ENCODE results near the gene OSBPL9.
"Not testable (repeated sequence)": the region's sequence is repeated elsewhere in the genome, so short reads cannot be mapped to it uniquely, and the experiment has no call there.

Gene OSBPL9

DNA sequence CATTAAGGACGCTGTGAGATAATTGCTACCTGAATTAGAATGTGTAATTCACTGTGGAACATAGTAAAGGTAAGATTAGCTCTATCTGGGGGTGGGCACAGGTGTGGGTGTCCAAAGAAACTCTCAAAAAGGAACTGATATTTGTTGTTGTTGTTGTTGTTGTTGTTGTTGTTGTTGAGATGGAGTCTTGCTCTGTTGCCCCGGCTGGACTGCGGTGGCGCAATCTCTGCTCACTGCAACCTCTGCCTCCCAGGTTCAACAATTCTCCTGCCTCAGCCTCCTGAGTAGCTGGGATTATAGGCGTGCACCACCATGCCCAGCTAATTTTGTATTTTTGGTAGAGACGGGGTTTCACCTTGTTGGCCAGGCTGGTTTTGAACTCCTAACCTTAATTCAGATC lies 6.8 kb upstream of the OSBPL9 start:
- not testable (repeated sequence) for DNase-seq

DNA sequence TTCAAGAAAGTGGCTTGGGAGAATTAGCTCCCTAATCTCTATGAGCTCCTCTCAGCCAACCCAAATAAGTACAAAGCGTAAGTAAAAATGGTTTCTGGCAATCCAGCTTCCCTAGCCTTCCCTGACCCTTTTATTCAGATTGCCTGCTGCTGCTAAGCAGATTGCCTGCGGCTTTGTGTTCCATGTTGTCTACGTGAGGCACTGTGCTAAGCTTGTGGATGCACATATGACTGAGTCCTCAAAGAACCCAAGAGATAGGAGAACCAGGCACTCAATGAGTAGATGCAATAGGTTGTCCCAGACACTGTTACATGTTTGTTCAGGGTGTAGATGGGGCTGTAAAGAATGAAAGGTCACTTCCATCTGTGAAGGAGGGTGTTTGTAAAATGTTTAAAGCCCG lies 6.3 kb upstream of the OSBPL9 start:
- no peak for DNase-seq

DNA sequence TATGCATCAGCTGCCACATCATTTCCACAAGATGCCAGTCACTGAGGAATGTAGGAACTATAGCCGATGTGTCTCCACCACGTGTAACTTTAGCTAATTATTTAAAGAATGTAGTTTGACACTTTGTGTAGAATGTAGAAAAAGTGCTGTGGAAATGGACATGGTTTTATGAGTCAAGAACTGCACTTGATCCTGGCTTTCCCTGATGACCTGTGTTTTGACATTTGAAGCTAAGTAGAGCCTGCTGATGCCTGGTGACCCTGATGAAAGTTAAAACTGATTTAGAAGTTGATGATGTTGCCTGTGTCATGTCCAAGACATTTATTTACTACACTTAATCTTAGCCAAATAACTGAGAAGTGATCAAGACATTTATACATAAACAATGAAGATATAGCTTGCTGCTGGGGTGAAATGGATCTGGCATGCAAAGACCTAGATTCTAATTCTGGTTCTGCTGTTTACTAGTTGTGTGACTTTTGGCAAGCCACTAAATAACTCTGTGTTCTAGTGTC lies 4.4 kb upstream of the OSBPL9 start:
- DNase-seq, result no peak

DNA sequence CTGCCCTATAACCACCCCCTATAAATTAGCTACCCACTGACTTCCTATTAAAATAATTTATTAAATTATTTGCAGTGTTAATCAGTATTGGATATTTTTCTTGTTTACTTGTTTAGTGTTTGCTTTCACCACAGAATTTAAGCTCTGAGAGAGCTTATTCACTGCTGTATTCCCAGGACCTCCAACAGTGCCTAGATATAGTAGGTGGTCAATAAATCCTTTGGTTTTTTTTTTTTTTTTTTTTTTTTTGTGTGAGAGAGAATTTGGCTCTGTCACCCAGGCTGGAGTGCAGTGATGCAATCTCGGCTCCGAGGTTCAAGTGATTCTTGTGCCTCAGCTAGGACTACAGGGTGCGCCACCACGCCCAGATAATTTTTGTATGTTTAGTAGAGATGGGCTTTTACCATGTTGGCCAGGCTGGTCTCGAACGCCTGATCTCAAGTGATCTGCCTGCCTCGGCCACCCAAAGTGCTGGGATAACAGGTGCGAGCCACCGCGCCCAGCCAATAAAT lies 1.1 kb upstream of the OSBPL9 start:
- DNase-seq, result no peak

DNA sequence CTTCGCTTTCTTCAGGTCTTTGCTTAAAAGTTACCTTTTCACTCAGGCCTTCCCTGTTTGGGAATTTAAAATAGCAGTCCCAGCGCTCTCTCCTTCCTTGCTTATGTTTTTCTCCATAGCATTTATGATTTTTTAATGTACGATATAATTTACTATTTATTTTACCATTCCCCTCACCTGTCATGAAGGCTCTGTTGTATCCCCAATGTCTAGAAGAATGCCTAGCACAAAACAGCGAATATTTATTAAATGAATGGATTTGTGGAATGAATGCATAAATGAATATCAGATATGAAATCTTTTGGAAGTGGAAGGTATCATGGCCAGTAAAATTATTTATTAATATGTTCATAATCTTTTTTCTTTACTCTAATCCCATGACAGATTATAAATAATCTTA lies 402 bp upstream of the OSBPL9 start:
- DNase-seq, result no peak

DNA sequence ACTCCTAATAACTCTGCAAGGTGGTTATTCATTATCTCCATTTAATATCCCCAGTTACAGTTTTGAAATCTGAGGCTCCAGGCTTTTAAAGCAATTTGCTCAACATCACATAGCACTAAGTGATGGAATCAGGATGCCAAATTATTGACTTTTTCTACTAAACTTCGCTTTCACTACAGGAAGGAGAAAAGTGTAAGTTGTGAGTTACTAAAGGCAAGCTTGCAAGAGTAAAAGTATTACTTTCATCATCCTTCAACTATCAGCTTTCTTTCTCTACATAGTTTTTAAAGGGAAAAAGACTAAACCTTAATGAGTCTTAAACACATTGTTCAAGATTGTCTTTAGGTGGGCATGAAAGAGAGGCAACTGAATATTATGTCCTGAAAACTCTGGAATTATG lies 1.8 kb downstream of the OSBPL9 start:
- no peak for DNase-seq

DNA sequence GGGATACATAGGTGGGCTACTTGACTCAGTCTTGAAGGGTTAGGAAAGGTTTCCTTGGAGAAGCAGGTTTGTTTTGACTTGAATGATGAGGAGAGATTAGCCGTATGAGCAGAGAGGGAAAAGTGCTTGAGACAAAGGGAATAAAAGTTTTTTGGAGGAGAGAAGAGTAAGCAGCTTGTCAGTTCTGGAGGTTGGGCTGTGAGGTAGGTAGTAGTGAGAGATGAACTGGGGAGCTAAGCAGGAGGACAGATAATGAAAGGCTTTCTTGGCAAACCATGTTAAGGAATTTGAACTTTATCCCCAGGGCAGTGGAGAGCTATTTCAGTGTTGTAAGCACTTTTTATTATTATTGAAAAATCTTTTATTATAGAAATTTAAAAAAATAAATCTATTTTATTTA lies 3.6 kb downstream of the OSBPL9 start:
- no peak for DNase-seq

DNA sequence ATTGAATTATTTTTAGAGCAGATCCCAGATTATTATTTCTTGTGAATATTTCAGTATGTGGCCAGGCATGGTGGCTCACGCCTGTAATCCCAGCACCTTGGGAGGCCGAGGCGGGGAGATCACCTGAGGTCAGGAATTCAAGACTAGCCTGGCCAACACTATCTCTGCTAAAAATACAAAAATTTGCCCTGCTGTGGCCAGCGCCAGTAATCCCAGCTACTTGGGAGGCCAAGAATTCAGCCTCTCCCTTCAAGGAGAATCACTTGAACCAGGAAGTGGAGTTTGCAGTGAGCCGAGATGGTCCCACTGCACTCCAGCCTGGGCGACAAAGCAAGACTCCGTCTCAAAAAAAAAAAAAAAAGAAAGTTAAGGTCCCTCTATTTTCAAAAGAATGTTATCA lies 4.3 kb downstream of the OSBPL9 start:
- DNase-seq, result no peak

DNA sequence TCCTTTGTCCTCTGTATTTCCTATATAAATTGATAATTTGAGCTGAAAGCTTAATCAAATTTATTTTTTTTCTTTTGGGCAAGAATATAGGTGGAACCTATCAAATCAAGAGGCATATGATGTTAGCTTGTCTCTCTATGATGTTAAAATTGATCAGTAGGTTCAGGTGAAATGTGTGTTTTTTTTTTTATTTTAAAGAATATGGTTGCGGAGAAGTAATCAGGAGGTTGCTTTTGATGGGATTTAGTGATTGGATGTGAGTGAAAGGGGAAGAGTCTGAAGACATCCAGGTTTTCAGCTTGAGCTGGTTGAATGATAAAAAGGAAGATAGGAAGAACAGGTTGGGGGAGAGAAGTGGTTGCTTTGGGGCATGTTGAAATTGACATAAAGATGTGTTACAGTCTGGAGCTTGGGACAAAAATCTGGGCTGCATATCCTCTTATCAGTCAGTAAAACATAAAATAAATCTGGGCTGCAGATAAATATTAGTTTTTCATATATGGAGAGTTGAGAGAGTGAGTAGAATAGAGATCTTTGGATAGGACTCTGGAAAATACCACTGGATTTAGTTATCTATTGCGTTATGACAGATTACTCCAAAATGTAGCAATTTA lies 5.1 kb downstream of the OSBPL9 start:
- DNase-seq, result no peak

DNA sequence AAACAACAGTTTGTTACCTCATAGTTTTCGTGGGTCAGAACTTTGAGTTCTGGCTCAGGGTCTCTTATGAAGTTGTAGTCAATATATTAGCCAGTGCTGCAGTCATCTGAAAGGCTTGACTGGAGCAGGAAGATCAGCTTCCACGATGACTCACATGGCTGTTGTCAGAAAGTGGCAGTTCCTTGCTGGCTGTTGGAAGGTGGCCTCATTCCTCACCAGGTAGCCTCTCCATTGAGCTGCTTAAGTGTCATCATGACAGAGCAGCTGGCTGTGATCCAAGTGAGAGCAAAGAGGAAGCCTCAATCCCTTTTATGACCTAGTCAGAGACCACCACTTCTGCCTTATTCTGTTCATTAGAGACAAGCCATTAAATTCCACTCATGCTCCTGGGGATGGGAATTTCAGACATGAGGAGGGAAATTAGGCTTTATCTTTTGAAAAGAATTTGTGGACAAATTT lies 5.6 kb downstream of the OSBPL9 start:
- DNase-seq, result no peak

DNA sequence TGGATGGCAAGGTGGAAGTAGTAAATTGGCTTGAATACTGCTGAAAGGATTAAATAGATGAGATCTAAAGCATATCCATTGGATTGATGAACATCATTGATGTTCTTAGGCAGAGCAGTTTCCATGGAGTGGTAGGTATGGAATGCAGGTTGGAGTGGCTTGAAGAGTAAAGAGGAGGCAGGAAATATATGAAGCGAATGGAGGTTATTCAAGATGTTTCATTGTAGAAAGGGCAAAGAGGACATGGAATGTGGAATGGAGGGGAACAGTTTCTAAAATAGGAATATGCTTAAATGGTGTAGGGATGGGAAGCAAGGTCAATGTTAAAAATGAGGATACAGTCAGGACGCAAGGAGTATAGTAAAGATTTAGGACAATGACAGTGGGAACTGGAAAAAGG lies 6.1 kb downstream of the OSBPL9 start:
- DNase-seq, result no peak

DNA sequence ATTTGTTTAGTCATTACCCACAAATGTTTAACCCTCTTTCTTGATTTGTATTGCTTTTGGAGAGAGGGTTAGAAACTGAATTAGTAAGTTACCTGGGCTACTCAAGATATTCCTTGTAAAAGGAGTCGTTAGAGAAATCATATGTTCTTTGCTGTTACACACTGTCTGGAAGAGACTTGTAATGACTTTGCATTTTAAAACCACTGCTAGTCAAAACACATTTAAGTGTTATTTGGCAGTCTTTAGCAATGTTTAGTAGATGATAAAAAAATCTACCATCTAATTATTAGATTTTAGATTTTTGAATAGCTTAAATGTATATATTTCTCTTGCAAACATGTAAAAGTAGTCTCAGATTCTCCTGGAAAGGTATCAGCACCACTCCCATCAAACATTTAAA lies 6.6 kb downstream of the OSBPL9 start:
- DNase-seq, result no peak

DNA sequence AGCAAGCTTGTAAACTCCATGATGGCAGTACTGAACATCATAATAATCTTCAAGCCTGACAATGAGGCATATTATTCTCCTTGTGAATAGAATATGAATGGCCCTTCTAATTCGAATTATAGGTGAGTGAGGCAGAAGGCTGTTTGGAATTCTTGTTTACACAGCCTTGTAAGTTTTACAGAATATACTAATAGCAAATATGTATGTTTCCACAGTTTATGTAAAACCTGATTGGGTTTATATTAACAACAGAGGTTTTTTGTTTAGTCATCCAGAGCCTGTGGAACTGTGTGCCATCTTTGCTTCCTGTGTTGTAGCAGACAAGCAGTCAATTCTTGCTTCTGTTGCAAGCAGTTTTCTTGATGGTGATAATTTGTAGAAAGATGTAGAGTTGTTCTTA lies 8.0 kb downstream of the OSBPL9 start:
- DNase-seq, result no peak

DNA sequence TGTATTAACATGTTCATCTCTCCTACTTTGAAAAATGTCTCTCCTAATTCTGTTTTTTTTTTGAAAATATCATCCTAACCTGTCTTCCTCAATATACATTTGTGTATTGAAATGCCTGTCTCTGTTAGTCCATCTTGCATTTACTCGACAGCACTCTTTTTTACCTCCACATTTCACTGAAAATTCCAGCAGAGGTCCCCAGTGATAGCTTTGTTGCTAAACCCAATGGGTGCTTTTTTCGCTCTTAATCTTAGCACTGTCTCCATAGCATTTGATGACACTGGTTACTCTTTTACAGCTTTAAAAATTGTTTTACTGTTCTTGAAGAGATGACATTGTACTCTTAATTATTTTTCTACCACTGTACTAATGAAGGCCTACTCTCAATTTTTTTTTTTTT lies 10.8 kb downstream of the OSBPL9 start:
- DNase-seq, result peak; percentile 6

DNA sequence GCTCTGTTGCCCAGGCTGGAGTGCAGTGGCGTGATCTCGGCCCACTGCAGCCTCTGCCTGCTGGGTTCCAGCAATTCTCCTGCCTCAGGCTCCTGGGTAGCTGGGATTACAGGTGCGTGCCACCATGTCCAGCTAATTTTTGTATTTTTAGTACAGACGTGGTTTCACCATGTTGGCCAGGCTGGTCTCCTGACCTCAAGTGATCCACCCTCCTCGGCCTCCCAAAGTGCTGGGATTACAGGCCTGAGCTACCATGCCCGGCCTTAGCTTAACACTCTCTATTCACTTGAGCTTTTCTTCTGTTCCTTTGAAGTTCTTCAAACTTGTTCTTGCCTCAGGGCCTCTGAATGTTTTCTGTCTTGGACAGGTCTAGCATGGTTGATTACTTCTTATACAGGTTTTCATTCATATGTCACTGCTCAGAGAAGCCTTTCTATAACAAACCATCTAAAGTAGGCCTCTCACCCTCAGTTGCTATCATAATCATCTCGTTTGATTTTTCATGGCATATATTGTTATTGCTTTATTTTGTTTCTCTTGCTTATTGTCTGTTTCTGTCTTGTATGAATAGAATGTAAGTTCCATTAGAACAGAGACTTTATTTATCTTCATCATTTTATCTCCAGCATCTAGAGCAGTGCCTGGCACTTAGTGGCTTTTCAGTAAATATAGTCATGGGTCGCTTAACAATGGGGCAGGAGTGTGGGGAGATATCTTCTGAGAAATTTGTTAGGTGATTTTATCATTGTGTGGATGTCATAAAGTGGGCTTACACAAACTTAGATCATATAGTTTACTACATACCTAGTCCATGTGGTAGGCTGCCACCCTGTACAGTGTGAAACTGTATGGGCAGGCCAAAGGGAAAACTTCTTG lies 12.1 kb downstream of the OSBPL9 start:
- DNase-seq, result no peak

DNA sequence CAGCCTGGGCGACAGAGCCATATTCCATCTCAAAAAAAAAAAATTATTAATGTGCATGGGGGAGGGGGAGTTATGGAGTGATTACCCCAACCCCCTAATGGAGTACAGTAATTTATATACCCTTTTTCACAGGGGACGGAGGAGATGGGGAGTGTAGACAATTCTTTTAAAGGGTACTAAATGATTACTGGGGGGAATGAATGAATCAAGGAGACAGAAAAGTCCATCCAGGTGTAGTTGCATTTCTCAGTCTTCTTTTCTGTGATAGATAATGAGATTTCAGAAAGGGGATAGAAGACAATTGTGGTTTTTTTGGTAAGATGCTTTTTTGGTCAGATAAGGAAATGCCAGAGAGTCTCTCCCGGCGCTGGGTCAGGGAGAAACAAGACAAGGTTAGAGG lies 13.0 kb downstream of the OSBPL9 start:
- no peak for DNase-seq

DNA sequence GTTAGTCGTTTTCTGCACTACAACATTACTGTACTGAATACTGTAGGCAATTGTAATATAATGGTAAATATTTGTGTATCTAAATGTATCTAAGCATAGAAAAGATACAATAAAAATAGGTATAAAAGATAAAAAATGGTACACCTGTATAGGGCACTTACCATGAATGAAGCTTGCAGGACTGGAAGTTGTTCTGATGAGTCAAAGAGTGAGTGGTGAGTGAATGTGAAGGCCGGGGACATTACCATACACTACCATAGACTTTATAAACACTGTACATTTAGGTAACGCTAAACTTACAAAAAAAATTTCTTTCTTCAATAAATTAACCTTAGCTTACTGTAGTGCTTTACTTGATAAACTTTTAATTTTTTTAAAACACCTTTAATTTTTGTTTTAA lies 13.5 kb downstream of the OSBPL9 start:
- DNase-seq, result no peak

DNA sequence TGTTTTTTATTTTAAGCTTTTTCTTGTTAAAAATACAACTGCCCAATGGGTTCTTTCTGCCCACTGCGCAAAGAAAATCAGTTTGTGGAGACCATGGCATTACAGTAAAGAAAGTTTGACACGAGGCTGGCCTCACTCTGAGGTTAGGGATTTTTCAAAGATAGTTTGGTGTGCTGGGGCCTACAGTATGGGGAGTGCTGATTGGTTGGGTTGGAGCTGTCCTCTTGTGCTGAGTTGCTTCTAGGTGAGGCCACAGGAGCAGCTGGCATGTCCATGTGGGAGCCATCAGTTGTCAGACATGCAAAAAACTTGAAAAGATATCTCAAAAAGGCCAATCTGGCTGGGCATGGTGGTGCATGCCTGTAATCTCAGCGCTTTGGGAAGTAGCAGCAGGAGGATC lies 14.0 kb downstream of the OSBPL9 start:
- no peak for DNase-seq

DNA sequence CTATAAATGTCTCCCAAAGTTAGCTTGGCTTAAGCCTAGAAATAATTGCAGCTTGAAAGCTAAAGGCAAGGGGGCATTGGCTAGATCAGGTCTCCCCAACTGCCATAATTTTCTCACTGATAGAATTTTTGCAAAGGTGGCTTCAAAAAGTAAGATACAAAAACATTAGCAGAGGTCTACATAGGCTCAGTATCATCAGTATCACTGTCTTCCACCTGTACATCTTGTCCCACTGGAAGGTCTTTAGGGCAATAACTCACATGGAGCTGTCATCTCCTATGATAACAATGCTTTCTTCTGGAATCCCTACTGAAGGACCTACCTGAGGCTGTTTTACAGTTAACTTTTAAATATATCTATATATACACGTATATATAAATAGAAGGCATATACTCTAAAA lies 14.9 kb downstream of the OSBPL9 start:
- DNase-seq, result no peak

DNA sequence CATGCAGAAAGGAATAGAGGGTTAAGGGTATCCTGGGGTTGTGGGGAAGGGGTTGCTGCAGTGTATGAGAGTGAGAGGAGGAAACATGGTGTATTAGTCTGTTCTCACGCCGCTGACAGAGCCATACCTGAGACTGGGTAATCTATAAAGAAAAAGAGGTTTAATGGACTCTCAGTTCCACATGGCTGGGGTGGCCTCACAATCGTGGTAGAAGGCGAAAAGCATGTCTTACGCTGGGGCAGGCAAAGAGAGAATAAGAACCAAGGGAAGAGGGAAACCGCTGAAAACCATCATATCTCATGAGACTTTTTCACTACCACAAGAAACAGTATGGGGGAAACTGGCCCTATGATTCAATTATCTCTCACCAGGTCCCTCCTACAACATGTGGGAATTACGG lies 17.7 kb downstream of the OSBPL9 start:
- no peak for DNase-seq

DNA sequence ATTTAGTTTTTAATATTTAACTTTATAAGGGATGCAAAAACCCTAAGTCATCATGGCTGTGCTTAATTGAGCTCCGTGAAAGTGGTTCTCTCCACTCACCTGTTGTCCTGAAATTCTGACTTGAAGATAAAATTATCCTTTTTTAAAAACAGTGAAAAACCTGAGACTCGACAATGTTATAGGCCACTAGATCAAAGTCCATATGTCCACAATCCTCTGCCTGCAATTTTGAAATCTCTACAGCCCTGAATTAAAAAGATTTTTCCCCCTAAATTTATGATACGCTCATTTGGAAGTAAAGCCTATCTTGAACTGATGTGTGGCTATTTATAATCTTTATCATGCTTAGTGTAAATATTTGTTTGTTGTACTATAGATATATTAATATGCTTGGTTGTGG lies 18.7 kb downstream of the OSBPL9 start:
- no peak for DNase-seq

DNA sequence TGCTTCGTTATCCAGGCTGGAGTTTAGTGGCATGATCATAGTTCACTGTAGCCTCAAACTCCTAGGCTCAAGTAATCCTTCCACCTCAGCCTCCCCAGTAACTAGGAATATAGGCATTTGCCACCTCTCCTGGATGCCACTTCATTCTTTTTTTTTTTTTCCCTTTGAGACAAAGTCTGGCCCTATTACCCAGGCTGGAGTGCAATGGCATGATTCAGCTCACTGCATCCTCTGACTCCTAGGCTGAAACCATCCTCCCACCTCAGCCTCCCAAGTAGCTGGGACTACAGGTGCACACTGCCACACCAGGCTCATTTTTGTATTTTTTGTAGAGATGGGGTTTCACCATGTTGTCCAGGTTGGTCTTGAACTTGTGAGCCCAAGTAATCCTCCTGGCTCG lies 19.3 kb downstream of the OSBPL9 start:
- DNase-seq, result no peak

DNA sequence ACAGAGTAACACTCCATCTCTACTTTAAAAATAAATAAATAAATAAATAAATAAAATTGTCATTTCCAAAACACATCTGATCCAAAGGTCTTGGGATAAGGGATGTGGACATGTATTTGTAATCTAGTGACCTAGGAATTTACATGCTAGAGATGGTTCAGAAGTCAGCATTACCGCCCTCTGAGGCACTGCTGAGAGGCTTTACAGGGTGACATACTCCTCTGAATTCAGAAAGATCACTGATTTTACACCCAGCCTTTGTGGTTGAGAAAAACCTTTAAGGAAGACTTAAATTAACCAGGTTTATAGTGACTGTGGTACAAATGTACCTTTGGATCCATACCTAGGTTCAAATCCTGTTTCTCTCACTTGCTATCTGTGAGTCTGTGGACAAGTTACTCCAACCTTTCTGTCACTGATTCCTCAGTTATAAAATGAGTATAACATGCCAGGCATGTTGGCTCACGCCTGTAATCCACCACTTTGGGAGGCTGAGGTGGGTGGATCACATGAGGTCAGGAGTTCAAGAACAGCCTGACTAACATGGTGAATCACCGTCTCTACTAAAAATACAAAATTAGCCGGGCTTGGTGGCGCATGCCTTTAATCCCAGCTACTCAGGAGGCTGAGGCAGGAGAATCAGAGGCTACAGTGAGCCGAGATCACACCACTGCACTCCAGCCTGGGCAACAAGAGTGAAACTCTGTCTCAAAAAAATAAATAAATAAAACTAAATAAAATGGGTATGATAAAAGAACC lies 20.1 kb downstream of the OSBPL9 start:
- no peak for DNase-seq

DNA sequence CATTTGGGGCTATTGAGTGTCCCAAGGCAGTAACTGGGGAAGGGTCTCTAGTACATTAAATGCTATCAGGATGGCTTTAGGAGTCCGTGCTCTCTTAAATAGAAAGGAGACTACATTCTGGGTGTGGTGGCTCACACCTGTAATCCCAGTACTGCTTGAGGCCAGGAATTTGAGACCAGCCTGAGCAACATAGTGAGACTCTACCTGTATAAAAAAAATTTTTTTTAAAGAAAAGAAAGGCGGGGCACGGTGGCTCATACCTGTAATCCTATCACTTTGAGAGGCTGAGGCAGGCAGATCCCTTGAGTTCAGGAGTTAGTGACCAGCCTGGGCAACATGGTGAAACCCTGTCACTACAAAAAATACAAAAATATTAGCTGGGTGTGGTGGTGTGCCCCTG lies 21.5 kb downstream of the OSBPL9 start:
- no peak for DNase-seq
